HepG2 (cell line): ENCODE results near the gene ILKAP. TPM values are rescaled to one million over a fixed set of nuclear protein-coding genes. Genes with fewer than 3 reads are reported as not detected.

Experiments
- ATAC-seq: fragments of 200-7000 bp; cut with Tn5 transposase; 3 replicates; pipeline ENCODE4 v1.9.1; 2020; ENCODE audit warnings: mild to moderate bottlenecking, moderate library complexity
- BruUV-seq: library from RNA; stranded (reverse); fragments of 400-500 nt; replicated peaks from 2 replicates; lab custom pipeline; 2021; lab: Mats Ljungman, UMichigan
- CTCF ChIA-PET: fragments of 300-600 bp; formaldehyde crosslinking; extraction: SDS; loops from one replicate; lab custom pipeline; 2021; ENCODE audit warnings: low total read pairs, inconsistent platforms, low intra/inter-chr PET ratio; lab: Yijun Ruan, JAX
- POLR2A ChIA-PET: fragments of 350-600 bp; sonication (Branson Sonifier 250); formaldehyde crosslinking; loops from one replicate; lab custom pipeline; 2020; ENCODE audit warnings: antibody characterized with exemption, inconsistent platforms; lab: Yijun Ruan, JAX
- DNase-seq: peaks from one replicate; pipeline ENCODE4 v3.0.0-alpha.2; 2015; ENCODE audit warnings: low spot score
- FAIRE-seq: peaks from 3 replicates; lab custom pipeline; 2011; peaks lifted over from hg19 to GRCh38; lab: Jason Lieb, UNC
- H2AFZ ChIP-seq: one replicate; pipeline ENCODE4 v1.6.1; 2011; ENCODE audit warnings: low read length, inconsistent platforms
- H3K27ac ChIP-seq: fragments of 300-600 bp; 3 replicates; pipeline ENCODE4 v1.8.0; 2011; ENCODE audit warnings: mixed run types, mild to moderate bottlenecking, mixed read lengths, low read length, inconsistent platforms; ENCODE audit not compliant: insufficient read depth; ENCODE audit errors: extremely low read length
- H3K27me3 ChIP-seq, 2 experiments: fragments of 200-600 bp in 1 of 2; 2 replicates in 1 of 2; 3 replicates in 1 of 2; pipeline versions ENCODE4 v1.6.0 to v1.8.0; 2011; ENCODE audit warnings: low read length in 2 of 2, mild to moderate bottlenecking in 2 of 2, moderate library complexity in 2 of 2, inconsistent platforms in 1 of 2; ENCODE audit not compliant: insufficient read depth in 2 of 2, control insufficient read depth in 1 of 2
- H3K36me3 ChIP-seq, 2 experiments: fragments of 200-600 bp in 1 of 2; replicated peaks in 1 of 2; 2 replicates in 1 of 2; 3 replicates in 1 of 2; pipeline versions ENCODE4 v1.5.1 to v1.8.0; 2011; ENCODE audit warnings: low read length in 2 of 2, inconsistent platforms in 1 of 2; ENCODE audit not compliant: insufficient read depth in 2 of 2, control insufficient read depth in 1 of 2
- H3K4me1 ChIP-seq: 2 replicates; pipeline ENCODE4 v1.5.1; 2012; ENCODE audit warnings: low read length, inconsistent platforms; ENCODE audit not compliant: insufficient read depth
- H3K4me2 ChIP-seq: 2 replicates; pipeline ENCODE4 v1.6.0; 2011; ENCODE audit warnings: low read depth, low read length, inconsistent platforms
- H3K4me3 ChIP-seq, 3 experiments: fragments of 200-600 bp in 1 of 3; sonication (generic), shearing (Covaris generic) in 1 of 3; replicated peaks in 1 of 3; 2 replicates each; pipeline ENCODE4 v1.5.1; 2011 to 2016; ENCODE audit warnings: low read length in 3 of 3, inconsistent platforms in 2 of 3, low read depth in 2 of 3, mild to moderate bottlenecking in 2 of 3, control low read depth in 1 of 3, mixed read lengths in 1 of 3; ENCODE audit not compliant: insufficient read depth in 1 of 3
- H3K79me2 ChIP-seq: one replicate; pipeline ENCODE4 v1.6.1; 2011; ENCODE audit warnings: low read length, inconsistent platforms; ENCODE audit not compliant: insufficient read depth
- H3K9ac ChIP-seq: 2 replicates; pipeline ENCODE4 v1.6.0; 2011; ENCODE audit warnings: mild to moderate bottlenecking, low read depth, low read length, inconsistent platforms; ENCODE audit not compliant: insufficient read depth
- H3K9me3 ChIP-seq: 2 replicates; pipeline ENCODE4 v1.5.1; 2012; ENCODE audit warnings: mild to moderate bottlenecking, low read length
- H4K20me1 ChIP-seq: 2 replicates; pipeline ENCODE4 v1.6.0; 2011; ENCODE audit warnings: inconsistent platforms, mild to moderate bottlenecking, low read length, moderate library complexity; ENCODE audit not compliant: insufficient read depth
- ELF1 ChIP-seq: sonication (generic); formaldehyde crosslinking; IDR thresholded peaks from 2 replicates; pipeline ENCODE4 v1.4.0; 2020; ENCODE audit warnings: missing genetic modification reagents
- FOXC1 ChIP-seq: sonication (generic); formaldehyde crosslinking; IDR thresholded peaks from 2 replicates; pipeline ENCODE4 v1.8.0; 2022; ENCODE audit warnings: mild to moderate bottlenecking, missing genetic modification reagents, borderline replicate concordance
- MXI1 ChIP-seq: IDR thresholded peaks from 3 replicates; pipeline ENCODE4 v1.6.1; 2012; ENCODE audit warnings: low read depth, low read length, inconsistent platforms, borderline replicate concordance
- NFKB2 ChIP-seq: sonication (generic); formaldehyde crosslinking; IDR thresholded peaks from 2 replicates; pipeline ENCODE4 v1.4.0; 2020; ENCODE audit warnings: missing genetic modification reagents, borderline replicate concordance
- NFYB ChIP-seq: sonication (generic); formaldehyde crosslinking; IDR thresholded peaks from 2 replicates; pipeline ENCODE4 v1.4.0; 2020; ENCODE audit warnings: missing genetic modification reagents
- PHF8 ChIP-seq: sonication (generic); formaldehyde crosslinking; IDR thresholded peaks from 2 replicates; pipeline ENCODE4 v1.5.0; 2020; ENCODE audit warnings: missing genetic modification reagents
- TAF1 ChIP-seq: sonication (generic); formaldehyde crosslinking; IDR thresholded peaks from 2 replicates; pipeline ENCODE4 v1.4.0; 2020; ENCODE audit warnings: missing genetic modification reagents
- THAP11 ChIP-seq: IDR thresholded peaks from 2 replicates; pipeline ENCODE4 v1.6.1; 2016; ENCODE audit warnings: missing biosample characterization, missing genetic modification reagents
- ZFP91 ChIP-seq: sonication (generic); formaldehyde crosslinking; IDR thresholded peaks from 2 replicates; pipeline ENCODE4 v1.9.0; 2022; ENCODE audit warnings: missing genetic modification reagents, mild to moderate bottlenecking, borderline replicate concordance
- ZFY ChIP-seq: sonication (generic); formaldehyde crosslinking; IDR thresholded peaks from 2 replicates; pipeline ENCODE4 v1.4.0; 2020; ENCODE audit warnings: missing genetic modification reagents
- ZNF33A ChIP-seq: sonication (generic); formaldehyde crosslinking; IDR thresholded peaks from 2 replicates; pipeline ENCODE4 v1.5.1; 2020; ENCODE audit warnings: missing genetic modification reagents, mild to moderate bottlenecking, moderate library complexity, borderline replicate concordance
- ZNF547 ChIP-seq: sonication (generic); formaldehyde crosslinking; IDR thresholded peaks from 2 replicates; pipeline ENCODE4 v1.5.1; 2020; ENCODE audit warnings: mild to moderate bottlenecking, missing genetic modification reagents
- ZNF605 ChIP-seq: sonication (generic); formaldehyde crosslinking; IDR thresholded peaks from 2 replicates; pipeline ENCODE4 v1.8.0; 2022; ENCODE audit warnings: mild to moderate bottlenecking, missing genetic modification reagents
- WGBS: methylation state at CpG from one replicate; pipeline ENCODE4 v1.1.6; 2017; ENCODE audit warnings: low lambda C conversion rate; 5-methylcytosine and 5-hydroxymethylcytosine counted together
- in situ Hi-C: cut with HindIII; loops from 2 replicates; pipeline ENCODE4 v1.10.0; 2017; ENCODE audit warnings: low pct_unique_long_range_greater_than_20kb; ENCODE audit not compliant: extremely low pct_ligation_motif_present
- intact Hi-C: fragments of 100-400 bp; cut with micrococcal nuclease; formaldehyde crosslinking; loops from one replicate; pipeline ENCODE4 v1.10.0; 2022; ENCODE audit not compliant: unreplicated experiment
- polyA plus RNA-seq, 8 experiments: library from polyadenylated mRNA; depleted of rRNA in 3 of 8; stranded (reverse) in 7 of 8; unstranded in 1 of 8; fragments of >200 nt; fragmentation: Illumina TruSeq in 4 of 8; extraction: Trizol in 4 of 8; gene quantifications; 2 replicates each; pipeline versions ENCODE4 v1.2.1 to v1.2.3, GENCODE V29; 2011 to 2016; ENCODE audit warnings: low read depth in 4 of 8, missing spikeins in 1 of 8, mixed read lengths in 1 of 8; ENCODE audit not compliant: insufficient read depth in 1 of 8
- total RNA-seq, 5 experiments: library from RNA; depleted of rRNA; stranded (reverse); fragments of >200 nt; fragmentation: Illumina TruSeq; extraction: Trizol; gene quantifications; 2 replicates each; pipeline ENCODE4 v1.2.3, GENCODE V29; 2016; ENCODE audit warnings: low read depth in 1 of 5
- TF ChIP-seq, protein P1 (sequence below): sonication (generic); formaldehyde crosslinking; IDR thresholded peaks from 2 replicates; pipeline ENCODE4 v1.5.1; 2020; ENCODE audit warnings: mild to moderate bottlenecking, missing genetic modification reagents, borderline replicate concordance
- TF ChIP-seq, protein P2 (sequence below): sonication (generic); formaldehyde crosslinking; IDR thresholded peaks from 2 replicates; pipeline ENCODE4 v1.4.0; 2020; ENCODE audit warnings: missing genetic modification reagents

The ILKAP gene
- total and polyA plus RNA-seq, 2 of the 13 experiments (the other 11 are each of a cell fraction or from before 2014, with no cell fraction given): 29.6 to 33.1 TPM

DNA sequence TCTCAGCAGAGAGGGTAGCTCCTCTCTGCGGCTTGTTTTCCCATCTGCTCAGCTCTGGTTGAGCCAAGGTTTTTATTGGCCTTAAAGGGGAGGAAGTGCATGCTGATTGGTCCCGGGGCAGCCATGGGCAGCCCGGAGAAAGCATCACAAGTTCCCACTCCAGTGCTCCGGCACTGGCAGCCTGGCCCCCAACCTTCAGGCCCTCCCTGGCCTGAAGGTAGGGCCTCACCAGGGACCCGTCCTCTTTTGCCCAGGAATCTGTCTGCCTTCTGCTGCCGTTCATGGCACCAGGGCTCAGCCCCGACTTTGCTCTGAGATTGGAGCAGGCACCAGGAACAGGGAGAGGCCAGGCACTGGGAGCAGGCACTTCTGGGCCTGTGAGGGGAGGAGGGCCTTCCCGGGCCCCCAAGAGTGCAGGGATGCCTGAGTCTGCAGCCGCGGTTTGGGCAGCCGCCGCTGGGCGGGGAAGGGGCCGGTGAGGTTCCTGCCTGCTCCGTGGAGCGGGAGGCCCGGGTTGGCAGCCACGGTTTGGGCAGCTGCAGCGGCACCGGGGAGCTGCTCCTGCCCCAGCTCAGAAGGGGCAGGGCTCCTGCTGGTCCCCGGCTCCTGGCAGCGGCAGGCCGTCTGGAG lies 17.5 kb upstream of the ILKAP start:
- no peaks in the 10 kb centered on the region for H3K36me3 ChIP-seq
- H3K9ac ChIP-seq: no peak overlapping the region
- DNase-seq: peak; percentile 62
- in situ Hi-C loops: no loop called here
- peak overlapping the region; percentile 31 to 67 (median 44); a peak in 5 of 6 replicates for H3K4me3 ChIP-seq
- ChIA-PET POLR2A (interaction anchor here (0.9 to 2.6 kb wide), 7 partner anchors 13 to 160 kb away, joined by 4 to 20 read pairs (median 5); partner anchors contain the start of genes HES6, ILKAP and SCLY), CTCF (no interaction called here)
- peak overlapping the region; percentile 50 for H2AFZ ChIP-seq
- H3K79me2 ChIP-seq: no peaks in the 10 kb centered on the region
- H3K27me3 ChIP-seq: peaks cover 8 to 33% of the 10 kb centered on the region in 2 experiments; a peak in 4 of 5 replicates
- 61% methylated on average over 13 of the region's 23 CpGs for WGBS
- H3K9me3 ChIP-seq: no peaks in the 10 kb centered on the region
- H3K27ac ChIP-seq: no peak overlapping the region
- BruUV-seq: no TSS peak
- FAIRE-seq: no peak
- intact Hi-C loops: no loop called here
- H3K4me2 ChIP-seq: peak overlapping the region; percentile 70
- peaks cover 42% of the 10 kb centered on the region for H3K4me1 ChIP-seq
- peak; percentile 91 for ATAC-seq
- H4K20me1 ChIP-seq: no peaks in the 10 kb centered on the region
- no peak for TF ChIP-seq MXI1
- peak; percentile 83 for TF ChIP-seq ZFY (CRISPR knock-in tag)
- TF ChIP-seq NFYB (CRISPR knock-in tag): peak; percentile 70
- peak; percentile 26 for TF ChIP-seq ELF1 (CRISPR knock-in tag)
- TF ChIP-seq TAF1: peak; percentile 44; the same call in 1 of the 2 replicates
- peak; percentile 80 for TF ChIP-seq PHF8 (CRISPR knock-in tag)
- TF ChIP-seq, protein P1, sequence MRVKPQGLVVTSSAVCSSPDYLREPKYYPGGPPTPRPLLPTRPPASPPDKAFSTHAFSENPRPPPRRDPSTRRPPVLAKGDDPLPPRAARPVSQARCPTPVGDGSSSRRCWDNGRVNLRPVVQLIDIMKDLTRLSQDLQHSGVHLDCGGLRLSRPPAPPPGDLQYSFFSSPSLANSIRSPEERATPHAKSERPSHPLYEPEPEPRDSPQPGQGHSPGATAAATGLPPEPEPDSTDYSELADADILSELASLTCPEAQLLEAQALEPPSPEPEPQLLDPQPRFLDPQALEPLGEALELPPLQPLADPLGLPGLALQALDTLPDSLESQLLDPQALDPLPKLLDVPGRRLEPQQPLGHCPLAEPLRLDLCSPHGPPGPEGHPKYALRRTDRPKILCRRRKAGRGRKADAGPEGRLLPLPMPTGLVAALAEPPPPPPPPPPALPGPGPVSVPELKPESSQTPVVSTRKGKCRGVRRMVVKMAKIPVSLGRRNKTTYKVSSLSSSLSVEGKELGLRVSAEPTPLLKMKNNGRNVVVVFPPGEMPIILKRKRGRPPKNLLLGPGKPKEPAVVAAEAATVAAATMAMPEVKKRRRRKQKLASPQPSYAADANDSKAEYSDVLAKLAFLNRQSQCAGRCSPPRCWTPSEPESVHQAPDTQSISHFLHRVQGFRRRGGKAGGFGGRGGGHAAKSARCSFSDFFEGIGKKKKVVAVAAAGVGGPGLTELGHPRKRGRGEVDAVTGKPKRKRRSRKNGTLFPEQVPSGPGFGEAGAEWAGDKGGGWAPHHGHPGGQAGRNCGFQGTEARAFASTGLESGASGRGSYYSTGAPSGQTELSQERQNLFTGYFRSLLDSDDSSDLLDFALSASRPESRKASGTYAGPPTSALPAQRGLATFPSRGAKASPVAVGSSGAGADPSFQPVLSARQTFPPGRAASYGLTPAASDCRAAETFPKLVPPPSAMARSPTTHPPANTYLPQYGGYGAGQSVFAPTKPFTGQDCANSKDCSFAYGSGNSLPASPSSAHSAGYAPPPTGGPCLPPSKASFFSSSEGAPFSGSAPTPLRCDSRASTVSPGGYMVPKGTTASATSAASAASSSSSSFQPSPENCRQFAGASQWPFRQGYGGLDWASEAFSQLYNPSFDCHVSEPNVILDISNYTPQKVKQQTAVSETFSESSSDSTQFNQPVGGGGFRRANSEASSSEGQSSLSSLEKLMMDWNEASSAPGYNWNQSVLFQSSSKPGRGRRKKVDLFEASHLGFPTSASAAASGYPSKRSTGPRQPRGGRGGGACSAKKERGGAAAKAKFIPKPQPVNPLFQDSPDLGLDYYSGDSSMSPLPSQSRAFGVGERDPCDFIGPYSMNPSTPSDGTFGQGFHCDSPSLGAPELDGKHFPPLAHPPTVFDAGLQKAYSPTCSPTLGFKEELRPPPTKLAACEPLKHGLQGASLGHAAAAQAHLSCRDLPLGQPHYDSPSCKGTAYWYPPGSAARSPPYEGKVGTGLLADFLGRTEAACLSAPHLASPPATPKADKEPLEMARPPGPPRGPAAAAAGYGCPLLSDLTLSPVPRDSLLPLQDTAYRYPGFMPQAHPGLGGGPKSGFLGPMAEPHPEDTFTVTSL: no peak
- TF ChIP-seq THAP11: peak; percentile 65; the same call in 1 of the 2 replicates
- 0 out of 2 replicates have a peak, but pooled peaks have one; percentile 23 for TF ChIP-seq ZNF547 (CRISPR knock-in tag)
- TF ChIP-seq ZFP91: peak; percentile 63; the same call in 1 of the 2 replicates
- TF ChIP-seq NFKB2 (CRISPR knock-in tag): peak; percentile 35; the same call in 1 of the 2 replicates
- TF ChIP-seq, protein P2, sequence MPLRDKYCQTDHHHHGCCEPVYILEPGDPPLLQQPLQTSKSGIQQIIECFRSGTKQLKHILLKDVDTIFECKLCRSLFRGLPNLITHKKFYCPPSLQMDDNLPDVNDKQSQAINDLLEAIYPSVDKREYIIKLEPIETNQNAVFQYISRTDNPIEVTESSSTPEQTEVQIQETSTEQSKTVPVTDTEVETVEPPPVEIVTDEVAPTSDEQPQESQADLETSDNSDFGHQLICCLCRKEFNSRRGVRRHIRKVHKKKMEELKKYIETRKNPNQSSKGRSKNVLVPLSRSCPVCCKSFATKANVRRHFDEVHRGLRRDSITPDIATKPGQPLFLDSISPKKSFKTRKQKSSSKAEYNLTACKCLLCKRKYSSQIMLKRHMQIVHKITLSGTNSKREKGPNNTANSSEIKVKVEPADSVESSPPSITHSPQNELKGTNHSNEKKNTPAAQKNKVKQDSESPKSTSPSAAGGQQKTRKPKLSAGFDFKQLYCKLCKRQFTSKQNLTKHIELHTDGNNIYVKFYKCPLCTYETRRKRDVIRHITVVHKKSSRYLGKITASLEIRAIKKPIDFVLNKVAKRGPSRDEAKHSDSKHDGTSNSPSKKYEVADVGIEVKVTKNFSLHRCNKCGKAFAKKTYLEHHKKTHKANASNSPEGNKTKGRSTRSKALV (CRISPR knock-in tag): 0 out of 2 replicates have a peak, but pooled peaks have one; percentile 34
- TF ChIP-seq ZNF33A (CRISPR knock-in tag): no peak
- TF ChIP-seq ZNF605 (CRISPR knock-in tag): no peak
- TF ChIP-seq FOXC1 (CRISPR knock-in tag): no peak
